Ascending aorta (tissue), 2 donors: ENCODE data around the gene SULT1C4. TPM values are rescaled to one million over a fixed set of nuclear protein-coding genes. Genes with fewer than 3 reads are reported as not detected.

ENCODE experiments used
- DNase-seq, 2 donors: peaks; one replicate each; pipeline ENCODE4 v3.0.0-alpha.2; 2019; ENCODE audit warnings: low spot score in 2 of 2
- H3K27ac ChIP-seq, 2 donors: fragments of 200-600 bp; sonication (generic); one replicate each; pipeline ENCODE4 v1.5.1; 2016 to 2017; ENCODE audit warnings: mild to moderate bottlenecking in 1 of 2
- H3K27me3 ChIP-seq: fragments of 200-600 bp; sonication (generic); one replicate; pipeline ENCODE4 v1.5.1; 2017
- H3K36me3 ChIP-seq, 2 donors: fragments of 200-600 bp; sonication (generic); one replicate each; pipeline ENCODE4 v1.5.1; 2016
- H3K4me1 ChIP-seq, 2 donors: fragments of 200-600 bp; sonication (generic); one replicate each; pipeline ENCODE4 v1.5.1; 2016 to 2017; ENCODE audit warnings: mild to moderate bottlenecking in 1 of 2
- H3K4me3 ChIP-seq, 2 donors: fragments of 200-600 bp; sonication (generic); one replicate each; pipeline ENCODE4 v1.5.1; 2016 to 2017; ENCODE audit warnings: mild to moderate bottlenecking in 1 of 2
- H3K9me3 ChIP-seq, 2 donors: fragments of 200-600 bp; sonication (generic); one replicate each; pipeline ENCODE4 v1.5.1; 2016
- CTCF ChIP-seq, 3 experiments: fragments of 200-600 bp in 2 of 3; fragments of 450-650 bp in 1 of 3; sonication (generic) in 2 of 3; IDR thresholded peaks; one replicate each; pipeline ENCODE4 v1.5.1; 2016 to 2019; ENCODE audit warnings: antibody characterized with exemption in 3 of 3, mild to moderate bottlenecking in 1 of 3, moderate library complexity in 1 of 3
- intact Hi-C: fragments of 100-400 bp; cut with DNase I; formaldehyde crosslinking; loops from one replicate; pipeline ENCODE4 v1.15.1; 2023
- total RNA-seq: library from RNA; depleted of rRNA; stranded (reverse); fragments of >200 nt; gene quantifications from one replicate; pipeline ENCODE4 v1.1.0, GENCODE V29; 2016

Gene SULT1C4
- total RNA-seq, 1 donor from 2014 or later = 11.0 TPM

DNA sequence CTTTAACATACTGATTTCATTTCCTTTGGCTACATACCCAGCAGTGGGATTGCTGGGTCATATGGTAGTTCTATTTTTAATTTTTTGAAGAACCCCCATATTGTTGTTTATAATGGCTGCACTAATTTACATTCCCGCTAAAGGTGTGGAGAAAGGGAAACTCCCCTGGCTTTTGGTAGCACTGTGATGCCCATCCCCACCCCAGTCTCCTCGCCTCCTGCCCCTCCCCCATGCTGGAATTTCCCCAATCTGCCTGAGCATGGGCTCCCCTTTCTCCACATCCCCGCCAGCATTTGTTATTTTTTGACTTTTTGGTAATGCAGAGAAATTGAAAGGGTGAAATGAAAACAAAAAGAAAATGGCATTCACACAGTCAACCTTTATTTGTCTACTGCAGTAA lies 30.0 kb upstream of the SULT1C4 start:
- intact Hi-C loops = loop anchor here (5.0 kb wide), 1 partner anchor 235 kb away; no protein-coding TSS in a partner anchor
- Histone ChIP-seq H3K27me3 (no peaks in the 10 kb centered on the region), H3K9me3 (no peaks in the 10 kb centered on the region), H3K36me3 (no peaks in the 10 kb centered on the region), H3K4me3 (no peak overlapping the region), H3K4me1 (no peaks in the 10 kb centered on the region), H3K27ac (no peak overlapping the region)
- no peak for TF ChIP-seq CTCF (IDR thresholded peaks at IDR 0.05)
- no peak for DNase-seq

- Histone ChIP-seq H3K36me3 (no peaks in the 10 kb centered on the region), H3K27me3 (no peaks in the 10 kb centered on the region), H3K4me1 (no peaks in the 10 kb centered on the region), H3K27ac (no peak overlapping the region), H3K9me3 (no peaks in the 10 kb centered on the region), H3K4me3 (no peak overlapping the region)
- intact Hi-C loops = loop anchor here (5.0 kb wide), 1 partner anchor 233 kb away; no protein-coding TSS in a partner anchor
- TF ChIP-seq CTCF (IDR thresholded peaks at IDR 0.05) = no peak
- DNase-seq = no peak
Observed at GRCh38 chr2:108348816-108349570, 28.8 kb upstream of the SULT1C4 start.

GRCh38 chr2:108349571-108349928 lies 28.2 kb upstream of the SULT1C4 start:
- no peak for TF ChIP-seq CTCF (IDR thresholded peaks at IDR 0.05)
- DNase-seq = no peak
- H3K4me3 ChIP-seq = no peak overlapping the region
- no peak overlapping the region for H3K27ac ChIP-seq
- no peaks in the 10 kb centered on the region for H3K27me3 ChIP-seq
- H3K9me3 ChIP-seq = no peaks in the 10 kb centered on the region
- no peaks in the 10 kb centered on the region for H3K36me3 ChIP-seq
- H3K4me1 ChIP-seq = no peaks in the 10 kb centered on the region
- intact Hi-C loops = loop anchor here (5.0 kb wide), 1 partner anchor 233 kb away; no protein-coding TSS in a partner anchor

GRCh38 chr2:108351889-108352288 lies 25.9 kb upstream of the SULT1C4 start:
- intact Hi-C loops = no loop called here
- TF ChIP-seq CTCF (IDR thresholded peaks at IDR 0.05) = no peak
- H3K9me3 ChIP-seq = no peaks in the 10 kb centered on the region
- DNase-seq = no peak
- no peak overlapping the region for H3K4me3 ChIP-seq
- no peaks in the 10 kb centered on the region for H3K4me1 ChIP-seq
- H3K36me3 ChIP-seq = no peaks in the 10 kb centered on the region
- no peak overlapping the region for H3K27ac ChIP-seq
- H3K27me3 ChIP-seq = no peaks in the 10 kb centered on the region

DNA sequence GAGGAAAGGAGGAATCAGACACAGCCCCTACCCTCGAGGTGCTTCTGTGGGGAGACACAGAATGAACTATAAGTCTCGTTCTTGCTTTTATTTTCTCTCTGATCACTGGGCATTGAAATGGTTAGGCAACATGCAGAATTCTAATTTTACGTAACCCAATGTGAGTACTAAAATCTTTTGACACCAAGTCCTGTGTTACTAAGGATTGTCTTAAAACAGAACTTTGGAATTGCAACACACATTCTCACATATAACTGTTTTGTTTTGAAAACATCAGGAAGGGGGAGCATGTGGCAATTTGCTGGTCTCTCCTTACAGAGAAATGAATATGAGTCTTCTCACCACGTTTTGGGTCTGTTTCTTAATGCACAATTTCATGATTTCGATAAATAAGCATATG lies 23.6 kb upstream of the SULT1C4 start:
- intact Hi-C loops = no loop called here

More for the DNA sequence above, 23.6 kb upstream of the SULT1C4 start:
- no peaks in the 10 kb centered on the region for H3K36me3 ChIP-seq
- no peak overlapping the region for H3K27ac ChIP-seq
- no peak for DNase-seq
- TF ChIP-seq CTCF (IDR thresholded peaks at IDR 0.05) = no peak
- H3K9me3 ChIP-seq = no peaks in the 10 kb centered on the region
- no peaks in the 10 kb centered on the region for H3K27me3 ChIP-seq
- H3K4me3 ChIP-seq = no peak overlapping the region
- H3K4me1 ChIP-seq = no peaks in the 10 kb centered on the region
